Stomach smooth muscle (tissue), 2 donors: ENCODE data around the gene MED26.
"Not testable (repeated sequence)": the region's sequence is repeated elsewhere in the genome, so short reads cannot be mapped to it uniquely, and the experiment has no call there.

Experiments
- H3K27ac ChIP-seq: one replicate; pipeline ENCODE4 v1.7.0; 2013; ENCODE audit warnings: mild to moderate bottlenecking, low read length, inconsistent platforms
- H3K27me3 ChIP-seq, 2 donors: one replicate each; pipeline ENCODE4 v1.7.0; 2013; ENCODE audit warnings: low read length in 2 of 2; ENCODE audit not compliant: insufficient read depth in 2 of 2, control insufficient read depth in 1 of 2
- H3K36me3 ChIP-seq, 2 donors: one replicate each; pipeline ENCODE4 v1.7.0; 2013; ENCODE audit warnings: low read length in 2 of 2; ENCODE audit not compliant: control insufficient read depth in 2 of 2, insufficient read depth in 2 of 2
- H3K4me1 ChIP-seq: one replicate; pipeline ENCODE4 v1.7.0; 2013; ENCODE audit warnings: low read length; ENCODE audit not compliant: control insufficient read depth, insufficient read depth
- H3K4me3 ChIP-seq, 2 donors: one replicate each; pipeline ENCODE4 v1.7.0; 2013; ENCODE audit warnings: low read length in 2 of 2
- H3K9ac ChIP-seq, 2 donors: one replicate each; pipeline ENCODE4 v1.7.0; 2013; ENCODE audit warnings: low read length in 2 of 2, mild to moderate bottlenecking in 1 of 2
- H3K9me3 ChIP-seq, 2 donors: one replicate each; pipeline ENCODE4 v1.7.0; 2013; ENCODE audit warnings: low read length in 2 of 2; ENCODE audit not compliant: control insufficient read depth in 2 of 2
- donor health status: healthy.
- donor health status: Pancreatic carcinoma.

The MED26 gene, protein sequence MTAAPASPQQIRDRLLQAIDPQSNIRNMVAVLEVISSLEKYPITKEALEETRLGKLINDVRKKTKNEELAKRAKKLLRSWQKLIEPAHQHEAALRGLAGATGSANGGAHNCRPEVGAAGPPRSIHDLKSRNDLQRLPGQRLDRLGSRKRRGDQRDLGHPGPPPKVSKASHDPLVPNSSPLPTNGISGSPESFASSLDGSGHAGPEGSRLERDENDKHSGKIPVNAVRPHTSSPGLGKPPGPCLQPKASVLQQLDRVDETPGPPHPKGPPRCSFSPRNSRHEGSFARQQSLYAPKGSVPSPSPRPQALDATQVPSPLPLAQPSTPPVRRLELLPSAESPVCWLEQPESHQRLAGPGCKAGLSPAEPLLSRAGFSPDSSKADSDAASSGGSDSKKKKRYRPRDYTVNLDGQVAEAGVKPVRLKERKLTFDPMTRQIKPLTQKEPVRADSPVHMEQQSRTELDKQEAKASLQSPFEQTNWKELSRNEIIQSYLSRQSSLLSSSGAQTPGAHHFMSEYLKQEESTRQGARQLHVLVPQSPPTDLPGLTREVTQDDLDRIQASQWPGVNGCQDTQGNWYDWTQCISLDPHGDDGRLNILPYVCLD

DNA sequence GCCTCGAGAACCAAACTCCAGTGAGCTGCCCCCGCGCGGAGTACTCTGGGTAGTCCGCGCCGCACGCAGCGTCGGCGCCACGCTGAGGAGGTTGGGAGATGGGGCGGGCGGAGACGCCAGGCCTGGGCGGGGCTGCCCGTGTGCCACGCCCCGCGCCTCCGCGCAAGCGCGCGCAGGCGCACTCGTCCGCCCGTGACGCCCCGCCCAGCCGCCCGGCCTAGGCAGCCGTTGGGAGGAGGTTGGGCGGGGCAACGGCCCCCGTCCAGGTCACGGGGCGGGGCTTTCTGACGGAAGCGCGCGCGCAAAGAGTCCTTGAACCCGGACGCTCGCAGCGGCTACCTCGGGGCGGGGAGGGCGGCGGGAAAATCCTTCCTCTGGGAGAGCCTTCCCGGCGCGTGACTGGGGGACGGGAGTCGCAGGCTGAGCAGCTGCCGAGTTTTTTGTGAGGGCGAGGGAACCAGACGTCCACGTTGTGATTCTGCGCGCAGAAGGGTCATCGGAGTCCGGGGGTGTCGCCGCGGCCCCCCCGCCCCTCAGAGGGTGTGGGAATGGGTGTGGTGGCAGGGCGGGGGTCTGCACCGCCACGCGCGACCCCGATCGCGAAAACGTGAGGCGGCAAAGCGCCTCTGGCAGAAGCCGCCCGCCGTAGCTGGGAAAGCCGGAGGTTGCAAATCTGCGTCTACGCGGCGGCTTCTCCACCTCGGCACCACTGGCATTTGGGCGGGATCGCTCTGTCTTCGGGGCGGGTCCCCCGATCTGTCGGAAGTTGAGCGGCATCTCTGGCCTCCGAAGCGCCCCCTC, at the start of gene MED26:
MED26 (minus strand) TSS at position 22 of the 801 bp plus-strand sequence. CDS start 261 bp downstream, outside the sequence.
- Histone ChIP-seq H3K36me3 (peaks cover 0 to 12% of the 10 kb centered on the region in 2 donors), H3K9ac (peak within 1 kb of the TSS; percentile 88 to 92), H3K4me1 (peaks cover 21% of the 10 kb centered on the region), H3K27me3 (no peaks in the 10 kb centered on the region), H3K27ac (peak within 1 kb of the TSS; percentile 87), H3K9me3 (no peaks in the 10 kb centered on the region), H3K4me3 (peak within 1 kb of the TSS; percentile 83 to 92)

DNA sequence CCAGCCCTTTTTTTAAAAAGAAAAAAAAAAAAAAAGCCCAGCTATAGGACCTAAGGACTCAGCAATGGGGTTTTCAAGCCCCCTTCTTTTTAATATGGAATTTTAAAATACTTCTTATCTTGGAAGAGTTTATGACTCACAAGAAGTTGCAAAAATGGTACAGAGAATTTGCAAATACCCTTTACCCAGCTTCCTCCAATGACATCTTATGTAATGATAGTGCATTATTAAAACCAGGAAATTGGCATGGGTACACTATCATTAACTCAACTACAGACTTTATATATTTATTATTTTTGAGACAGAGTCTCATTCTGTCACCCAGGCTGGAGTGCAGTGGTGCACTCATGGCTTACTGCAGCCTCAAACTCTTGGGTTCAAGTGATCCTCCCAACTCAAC, 49.1 kb upstream of the MED26 start:
- Histone ChIP-seq H3K9me3 (no peaks in the 10 kb centered on the region), H3K36me3 (peaks cover 1 to 16% of the 10 kb centered on the region in 2 donors), H3K4me3 (no peak overlapping the region), H3K27ac (no peak overlapping the region), H3K27me3 (no peaks in the 10 kb centered on the region), H3K4me1 (no peaks in the 10 kb centered on the region), H3K9ac (no peak overlapping the region)

DNA sequence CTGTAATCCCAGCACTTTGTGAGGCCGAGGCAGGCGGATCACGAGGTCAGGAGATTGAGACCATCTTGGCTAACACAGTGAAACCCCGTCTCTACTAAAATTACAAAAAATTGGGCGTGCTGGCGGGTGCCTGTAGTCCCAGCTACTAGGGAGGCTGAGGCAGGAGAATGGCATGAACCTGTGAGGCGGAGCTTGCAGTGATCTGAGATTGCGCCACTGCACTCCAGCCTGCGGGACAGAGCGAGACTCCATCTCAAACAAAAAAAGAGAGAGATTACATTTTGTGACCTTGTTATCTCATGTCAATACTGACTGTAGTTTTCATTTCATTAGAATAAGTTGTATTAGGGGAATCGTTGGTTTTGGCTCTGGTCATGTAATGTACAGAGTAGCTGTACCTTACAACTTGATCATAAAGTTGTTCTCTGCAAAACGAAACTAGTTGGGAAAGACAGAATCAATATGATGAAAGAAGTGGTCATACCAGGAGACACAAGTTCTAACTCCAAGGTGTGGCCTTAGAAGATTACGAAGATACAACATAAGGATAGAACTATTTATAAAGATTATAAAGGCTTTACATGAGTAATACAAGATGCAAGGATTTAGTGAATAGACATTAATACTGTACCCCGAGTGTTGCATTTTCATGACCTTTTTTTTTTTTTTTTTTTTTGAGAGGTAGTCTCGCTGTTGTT, 48.2 kb upstream of the MED26 start:
- no peaks in the 10 kb centered on the region for H3K4me1 ChIP-seq
- no peak overlapping the region for H3K27ac ChIP-seq
- H3K4me3 ChIP-seq = no peak overlapping the region
- no peak overlapping the region for H3K9ac ChIP-seq
- no peaks in the 10 kb centered on the region for H3K27me3 ChIP-seq
- H3K36me3 ChIP-seq = peaks cover 0 to 10% of the 10 kb centered on the region in 2 donors
- no peaks in the 10 kb centered on the region for H3K9me3 ChIP-seq

DNA sequence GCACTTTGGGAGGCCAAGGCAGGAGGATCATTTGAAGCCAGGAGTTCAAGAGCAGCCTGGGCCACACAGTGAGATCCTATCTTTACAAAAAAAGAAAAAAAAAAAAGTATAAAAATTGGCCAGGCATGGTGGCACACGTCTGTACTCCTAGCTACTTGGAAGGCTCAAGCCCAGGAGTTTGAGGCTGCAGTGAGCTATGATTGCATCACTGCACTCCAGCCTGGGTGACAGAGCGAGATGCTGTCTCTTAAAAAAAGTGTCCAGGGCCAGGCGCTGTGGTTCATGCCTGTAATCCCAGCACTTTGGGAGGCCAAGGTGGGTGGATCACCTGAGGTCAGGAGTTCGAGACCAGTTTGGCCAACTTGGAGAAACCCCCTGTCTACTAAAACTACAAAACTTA, 45.8 kb upstream of the MED26 start:
- not testable (repeated sequence) for H3K27me3 ChIP-seq, H3K4me3 ChIP-seq, H3K9ac ChIP-seq, H3K27ac ChIP-seq, H3K36me3 ChIP-seq, H3K9me3 ChIP-seq, H3K4me1 ChIP-seq

DNA sequence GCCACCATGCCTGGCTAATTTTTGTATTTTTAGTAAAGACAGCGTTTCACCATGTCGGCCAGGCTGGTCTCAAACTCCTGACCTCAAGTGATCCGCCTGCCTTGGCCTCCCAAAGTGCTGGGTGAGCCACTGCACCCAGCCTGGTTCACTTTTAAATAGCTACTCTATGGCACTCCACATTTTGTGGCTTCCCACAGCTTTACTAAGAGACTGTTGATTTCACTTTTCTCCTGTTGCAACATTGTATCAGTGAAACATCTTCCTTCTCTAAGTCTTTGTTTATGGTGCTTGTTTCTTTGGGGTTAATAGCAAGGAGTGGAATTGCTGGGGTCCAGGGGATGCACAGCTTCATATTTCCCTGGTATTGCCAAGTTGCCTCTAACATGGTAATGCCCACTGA, 45.2 kb upstream of the MED26 start:
- Histone ChIP-seq H3K4me3 (no peak overlapping the region), H3K9me3 (no peaks in the 10 kb centered on the region), H3K9ac (no peak overlapping the region), H3K36me3 (no peaks in the 10 kb centered on the region), H3K27ac (no peak overlapping the region), H3K27me3 (no peaks in the 10 kb centered on the region), H3K4me1 (no peaks in the 10 kb centered on the region)

DNA sequence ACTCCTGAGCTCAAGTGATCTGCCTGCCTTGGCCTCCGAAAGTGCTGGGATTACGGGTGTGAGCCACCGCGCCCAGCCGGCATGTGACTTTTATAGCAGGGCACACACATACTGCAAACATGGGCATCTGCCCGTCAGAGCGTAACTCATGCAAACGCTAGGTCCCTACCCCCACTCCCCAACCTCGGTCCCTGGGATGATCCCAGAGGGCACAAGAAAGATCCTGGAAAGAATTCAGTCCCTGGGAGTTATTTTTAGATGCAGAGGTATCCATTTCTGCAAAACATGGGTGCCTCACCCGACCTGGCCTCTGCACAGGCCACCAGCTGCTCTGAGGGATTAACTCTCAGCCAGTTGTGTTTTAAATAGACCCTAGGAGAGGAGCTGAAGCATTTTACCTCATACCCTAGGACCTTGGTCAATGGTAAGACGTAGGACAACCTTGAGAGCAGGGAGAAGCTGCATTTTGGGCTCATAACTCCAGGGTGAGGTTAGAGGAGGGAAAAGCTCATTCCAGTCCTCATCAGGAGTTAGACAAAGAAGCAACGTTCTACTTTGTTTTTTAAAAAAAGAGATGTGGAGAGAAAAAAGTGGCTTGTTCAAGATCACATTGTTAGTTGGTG, 43.8 kb upstream of the MED26 start:
- Histone ChIP-seq H3K27ac (no peak overlapping the region), H3K36me3 (no peaks in the 10 kb centered on the region), H3K4me1 (no peaks in the 10 kb centered on the region), H3K9me3 (no peaks in the 10 kb centered on the region), H3K4me3 (no peak overlapping the region), H3K9ac (no peak overlapping the region), H3K27me3 (no peaks in the 10 kb centered on the region)

DNA sequence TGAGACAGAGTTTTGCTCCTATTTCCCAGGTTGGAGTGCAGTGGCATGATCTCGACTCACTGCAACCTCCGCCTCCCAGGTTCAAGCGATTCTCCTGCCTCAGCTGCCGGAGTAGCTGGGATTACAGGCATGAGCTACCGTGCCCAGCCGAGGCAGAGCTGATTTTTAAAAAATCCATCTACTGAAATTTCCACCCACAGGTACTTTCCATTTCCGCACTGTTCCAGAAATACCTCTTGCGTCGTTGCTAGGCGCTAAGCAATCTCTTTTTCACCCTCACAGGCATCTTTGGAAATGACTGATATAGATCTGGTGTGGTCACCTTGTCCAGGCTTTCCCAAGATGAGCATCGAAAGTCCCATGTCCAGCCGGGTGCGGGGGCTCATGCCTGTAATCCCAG, 42.3 kb upstream of the MED26 start:
- H3K4me3 ChIP-seq = no peak overlapping the region
- H3K9ac ChIP-seq = no peak overlapping the region
- H3K36me3 ChIP-seq = no peaks in the 10 kb centered on the region
- H3K27ac ChIP-seq = no peak overlapping the region
- no peaks in the 10 kb centered on the region for H3K27me3 ChIP-seq
- H3K4me1 ChIP-seq = no peaks in the 10 kb centered on the region
- no peaks in the 10 kb centered on the region for H3K9me3 ChIP-seq

DNA sequence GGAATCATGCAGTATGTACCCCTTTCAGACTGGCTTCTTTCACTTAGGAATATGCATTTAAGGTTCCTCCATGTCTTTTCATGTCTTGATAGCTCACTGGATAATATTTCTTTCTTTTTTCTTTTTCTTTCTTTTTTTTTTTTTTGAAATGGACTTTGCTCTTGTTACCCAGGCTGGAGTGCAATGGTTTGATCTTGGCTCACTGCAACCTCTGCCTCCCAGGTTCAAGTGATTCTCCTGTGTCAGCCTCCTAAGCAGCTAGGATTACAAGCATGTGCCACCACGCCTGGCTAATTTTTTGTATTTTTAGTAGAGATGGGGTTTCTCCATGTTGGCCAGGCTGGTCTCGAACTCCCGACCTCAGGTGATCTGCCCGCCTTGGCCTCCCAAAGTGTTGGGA, 40.7 kb upstream of the MED26 start:
- H3K4me3 ChIP-seq = not testable (repeated sequence)

DNA sequence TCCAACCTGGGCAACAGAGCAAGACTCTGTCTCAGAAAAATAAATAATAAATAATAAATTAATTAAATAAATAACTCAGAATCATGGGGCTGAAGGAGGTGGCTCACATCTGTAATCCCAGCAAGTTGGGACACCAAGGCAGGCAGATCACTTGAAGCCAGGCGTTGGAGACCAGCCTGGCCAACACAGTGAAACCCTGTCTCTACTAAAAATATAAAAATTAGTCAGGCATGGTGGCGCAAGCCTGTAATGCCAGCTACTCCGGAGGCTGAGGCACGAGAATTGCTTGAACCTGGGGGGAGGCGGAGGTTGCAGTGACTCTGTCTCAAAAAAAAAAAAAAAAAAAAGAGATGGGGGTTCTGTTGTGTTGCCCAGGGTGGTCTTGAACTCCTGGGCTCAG, 40.2 kb upstream of the MED26 start:
- Histone ChIP-seq H3K27me3 (no peaks in the 10 kb centered on the region), H3K4me3 (no peak overlapping the region), H3K9ac (no peak overlapping the region)

More for the DNA sequence above, 40.7 kb upstream of the MED26 start:
- not testable (repeated sequence) for H3K27me3 ChIP-seq, H3K36me3 ChIP-seq, H3K9ac ChIP-seq, H3K9me3 ChIP-seq, H3K4me1 ChIP-seq, H3K27ac ChIP-seq

DNA sequence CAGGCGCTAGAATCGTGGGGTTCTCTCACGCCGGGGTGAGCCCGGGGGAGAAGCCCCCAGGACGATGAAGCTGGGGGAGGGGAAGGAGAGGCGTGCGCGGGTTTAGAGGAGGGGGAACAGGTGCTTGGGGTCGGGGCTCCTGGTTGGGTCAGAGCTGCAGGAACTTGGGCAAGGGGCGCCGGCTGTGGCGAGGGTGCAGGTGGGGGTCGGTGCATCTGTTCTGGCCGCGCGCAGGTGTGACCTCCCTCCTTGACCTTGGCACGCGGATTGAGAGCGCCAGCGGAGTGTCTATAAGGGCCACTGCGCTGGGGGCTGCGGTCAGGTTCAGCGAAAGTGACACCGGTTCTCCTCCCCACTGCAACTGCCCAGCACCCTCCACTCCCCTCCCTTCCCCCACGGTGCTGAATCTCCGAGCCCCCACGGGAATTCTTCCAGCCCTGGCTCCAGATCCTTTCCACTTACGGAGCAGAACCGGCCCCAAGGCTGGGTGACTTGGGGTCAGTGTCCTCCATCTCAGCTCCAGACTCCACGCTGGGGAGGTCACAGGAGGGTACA, 33.6 kb upstream of the MED26 start:
- peaks cover 8 to 14% of the 10 kb centered on the region in 2 donors for H3K36me3 ChIP-seq
- H3K9ac ChIP-seq = peak overlapping the region; percentile 48 to 51
- H3K4me3 ChIP-seq = peak overlapping the region; percentile 99
- H3K4me1 ChIP-seq = peaks cover 37% of the 10 kb centered on the region
- no peaks in the 10 kb centered on the region for H3K27me3 ChIP-seq
- peak overlapping the region; percentile 41 for H3K27ac ChIP-seq
- H3K9me3 ChIP-seq = no peaks in the 10 kb centered on the region

More for the DNA sequence above, 40.2 kb upstream of the MED26 start:
- no peaks in the 10 kb centered on the region for H3K4me1 ChIP-seq
- H3K36me3 ChIP-seq = no peaks in the 10 kb centered on the region
- H3K9me3 ChIP-seq = no peaks in the 10 kb centered on the region
- H3K27ac ChIP-seq = no peak overlapping the region
